Ascending aorta (tissue), 2 donors: ENCODE data around the gene UNC5A. TPM values are rescaled to one million over a fixed set of nuclear protein-coding genes. Genes with fewer than 3 reads are reported as not detected.

Experiments
- DNase-seq, 2 donors: peaks; one replicate each; pipeline ENCODE4 v3.0.0-alpha.2; 2019; ENCODE audit warnings: low spot score in 2 of 2
- H3K27ac ChIP-seq, 2 donors: fragments of 200-600 bp; sonication (generic); one replicate each; pipeline ENCODE4 v1.5.1; 2016 to 2017; ENCODE audit warnings: mild to moderate bottlenecking in 1 of 2
- H3K27me3 ChIP-seq: fragments of 200-600 bp; sonication (generic); one replicate; pipeline ENCODE4 v1.5.1; 2017
- H3K36me3 ChIP-seq, 2 donors: fragments of 200-600 bp; sonication (generic); one replicate each; pipeline ENCODE4 v1.5.1; 2016
- H3K4me1 ChIP-seq, 2 donors: fragments of 200-600 bp; sonication (generic); one replicate each; pipeline ENCODE4 v1.5.1; 2016 to 2017; ENCODE audit warnings: mild to moderate bottlenecking in 1 of 2
- H3K4me3 ChIP-seq, 2 donors: fragments of 200-600 bp; sonication (generic); one replicate each; pipeline ENCODE4 v1.5.1; 2016 to 2017; ENCODE audit warnings: mild to moderate bottlenecking in 1 of 2
- H3K9me3 ChIP-seq, 2 donors: fragments of 200-600 bp; sonication (generic); one replicate each; pipeline ENCODE4 v1.5.1; 2016
- intact Hi-C: fragments of 100-400 bp; cut with DNase I; formaldehyde crosslinking; loops from one replicate; pipeline ENCODE4 v1.15.1; 2023
- total RNA-seq: library from RNA; depleted of rRNA; stranded (reverse); fragments of >200 nt; gene quantifications from one replicate; pipeline ENCODE4 v1.1.0, GENCODE V29; 2016
- TF ChIP-seq, protein P1 (sequence below), 3 experiments: fragments of 200-600 bp in 2 of 3; fragments of 450-650 bp in 1 of 3; sonication (generic) in 2 of 3; IDR thresholded peaks; one replicate each; pipeline ENCODE4 v1.5.1; 2016 to 2019; ENCODE audit warnings: antibody characterized with exemption in 3 of 3, mild to moderate bottlenecking in 1 of 3, moderate library complexity in 1 of 3

The UNC5A gene
- total RNA-seq, 1 donor from 2014 or later, result not detected

DNA sequence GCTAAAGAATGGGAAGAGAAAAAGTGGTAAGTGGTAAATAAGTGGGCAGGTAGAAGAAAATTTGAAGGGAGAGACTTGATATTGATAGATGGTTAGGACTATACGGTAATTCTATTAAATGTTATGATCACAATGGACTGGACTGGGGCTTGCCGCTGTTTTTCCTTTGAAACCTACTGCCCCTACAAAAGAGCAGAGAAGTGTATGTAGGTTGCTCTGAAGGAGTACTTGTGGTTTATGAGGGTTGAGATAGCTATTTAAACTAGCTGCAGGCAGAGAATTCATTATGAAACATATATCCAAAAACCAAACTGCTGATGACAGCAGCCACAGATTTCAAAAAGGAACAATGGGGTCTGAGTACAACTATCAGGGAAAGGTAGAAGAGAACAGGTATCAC, 105.5 kb downstream of the UNC5A start:
- DNase-seq, result no peak
- Histone ChIP-seq H3K27ac (no peak overlapping the region), H3K4me1 (no peaks in the 10 kb centered on the region), H3K4me3 (no peak overlapping the region), H3K36me3 (peaks cover 0 to 3% of the 10 kb centered on the region in 2 donors), H3K27me3 (no peaks in the 10 kb centered on the region), H3K9me3 (no peaks in the 10 kb centered on the region)
- TF ChIP-seq, protein P1, sequence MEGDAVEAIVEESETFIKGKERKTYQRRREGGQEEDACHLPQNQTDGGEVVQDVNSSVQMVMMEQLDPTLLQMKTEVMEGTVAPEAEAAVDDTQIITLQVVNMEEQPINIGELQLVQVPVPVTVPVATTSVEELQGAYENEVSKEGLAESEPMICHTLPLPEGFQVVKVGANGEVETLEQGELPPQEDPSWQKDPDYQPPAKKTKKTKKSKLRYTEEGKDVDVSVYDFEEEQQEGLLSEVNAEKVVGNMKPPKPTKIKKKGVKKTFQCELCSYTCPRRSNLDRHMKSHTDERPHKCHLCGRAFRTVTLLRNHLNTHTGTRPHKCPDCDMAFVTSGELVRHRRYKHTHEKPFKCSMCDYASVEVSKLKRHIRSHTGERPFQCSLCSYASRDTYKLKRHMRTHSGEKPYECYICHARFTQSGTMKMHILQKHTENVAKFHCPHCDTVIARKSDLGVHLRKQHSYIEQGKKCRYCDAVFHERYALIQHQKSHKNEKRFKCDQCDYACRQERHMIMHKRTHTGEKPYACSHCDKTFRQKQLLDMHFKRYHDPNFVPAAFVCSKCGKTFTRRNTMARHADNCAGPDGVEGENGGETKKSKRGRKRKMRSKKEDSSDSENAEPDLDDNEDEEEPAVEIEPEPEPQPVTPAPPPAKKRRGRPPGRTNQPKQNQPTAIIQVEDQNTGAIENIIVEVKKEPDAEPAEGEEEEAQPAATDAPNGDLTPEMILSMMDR (IDR thresholded peaks at IDR 0.05), result no peak
- intact Hi-C loops, result no loop called here

DNA sequence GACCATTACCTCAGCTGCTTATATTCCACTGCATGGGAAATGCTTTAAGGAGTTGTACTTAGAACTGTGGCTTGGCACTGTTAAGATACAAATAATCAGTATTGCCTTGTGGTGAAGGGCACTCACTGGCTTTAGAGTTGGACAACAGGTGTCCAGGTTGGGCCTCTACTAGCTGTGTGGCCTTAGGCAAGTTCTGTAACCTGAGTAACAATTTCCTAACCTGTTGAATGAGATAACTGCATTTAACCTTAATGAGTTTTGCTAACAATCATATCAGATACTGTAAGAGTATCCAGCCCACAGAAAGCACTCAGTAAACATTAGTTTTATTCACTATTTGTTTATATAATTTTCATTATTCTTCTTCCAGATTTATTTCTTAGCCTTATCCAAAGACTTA, 106.0 kb downstream of the UNC5A start:
- no peak for DNase-seq
- TF ChIP-seq, protein P1 (IDR thresholded peaks at IDR 0.05), result no peak
- Histone ChIP-seq H3K4me1 (no peaks in the 10 kb centered on the region), H3K27ac (no peak overlapping the region), H3K9me3 (no peaks in the 10 kb centered on the region), H3K36me3 (peaks cover 0 to under 1% of the 10 kb centered on the region in 2 donors), H3K4me3 (no peak overlapping the region), H3K27me3 (no peaks in the 10 kb centered on the region)
- intact Hi-C loops, result no loop called here

DNA sequence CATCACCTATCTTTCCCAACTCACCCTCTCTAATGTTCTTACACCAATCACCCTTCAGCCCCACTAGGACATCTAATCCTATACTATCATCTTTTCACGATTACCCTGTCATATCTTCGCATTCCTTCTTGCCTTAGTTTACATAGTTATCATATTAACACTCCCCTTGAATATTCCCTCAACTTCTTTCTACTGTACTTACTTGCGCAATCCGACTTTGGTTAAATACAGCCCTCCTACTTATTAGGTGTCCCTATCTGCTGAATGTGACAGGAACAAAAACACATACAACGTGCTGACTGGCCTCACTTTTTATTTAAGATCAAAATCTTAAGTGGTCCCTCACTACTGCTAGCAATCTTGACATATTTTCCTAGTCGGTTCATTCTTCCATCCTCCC, 108.3 kb downstream of the UNC5A start:
- H3K4me3 ChIP-seq, result no peak overlapping the region
- intact Hi-C loops, result no loop called here
- H3K9me3 ChIP-seq, result no peaks in the 10 kb centered on the region
- H3K27me3 ChIP-seq, result no peaks in the 10 kb centered on the region
- TF ChIP-seq, protein P1 (IDR thresholded peaks at IDR 0.05), result no peak
- H3K36me3 ChIP-seq, result no peaks in the 10 kb centered on the region
- no peaks in the 10 kb centered on the region for H3K4me1 ChIP-seq
- DNase-seq, result no peak
- H3K27ac ChIP-seq, result no peak overlapping the region

DNA sequence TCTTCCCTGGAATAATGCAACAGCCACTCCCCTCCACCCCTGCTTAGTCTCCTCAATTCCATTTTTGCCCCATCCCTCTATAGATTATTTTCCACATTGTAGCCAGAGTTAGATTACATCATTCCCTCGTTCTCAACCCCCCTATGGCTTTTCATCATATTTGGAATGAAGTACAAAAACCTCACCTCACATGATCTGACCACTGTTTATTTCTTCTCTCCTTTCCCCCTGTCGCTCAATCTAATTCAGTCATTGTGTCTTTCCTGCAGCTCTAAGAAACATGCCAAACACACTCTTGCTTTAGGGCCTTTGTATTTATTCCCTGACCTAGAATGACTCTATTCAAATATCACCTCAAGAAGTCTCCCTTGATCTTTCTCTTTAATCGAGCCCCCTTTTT, 111.4 kb downstream of the UNC5A start:
- Histone ChIP-seq H3K27me3 (no peaks in the 10 kb centered on the region), H3K9me3 (no peaks in the 10 kb centered on the region), H3K4me3 (no peak overlapping the region), H3K27ac (no peak overlapping the region), H3K36me3 (no peaks in the 10 kb centered on the region), H3K4me1 (no peaks in the 10 kb centered on the region)
- intact Hi-C loops, result no loop called here
- TF ChIP-seq, protein P1 (IDR thresholded peaks at IDR 0.05), result no peak
- no peak for DNase-seq

DNA sequence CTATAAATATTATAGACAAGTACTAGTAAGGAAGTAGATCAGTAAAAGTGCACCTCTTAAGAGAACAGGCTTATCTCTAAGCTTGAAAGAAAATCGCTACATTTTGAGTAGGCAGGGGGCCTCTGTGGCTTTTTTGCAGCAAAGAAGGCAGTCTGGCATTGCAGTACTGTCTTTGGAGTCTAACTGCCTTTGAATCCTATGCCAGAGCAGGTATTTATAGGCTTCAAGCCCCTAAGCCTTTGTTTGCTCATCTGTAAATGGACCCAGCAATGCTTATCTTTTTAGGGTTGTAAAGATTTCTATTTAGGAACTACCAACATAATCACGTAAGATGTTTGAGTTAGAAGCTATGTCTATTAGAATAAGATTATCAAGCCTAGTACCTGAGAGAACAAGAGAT, 112.5 kb downstream of the UNC5A start:
- TF ChIP-seq, protein P1 (IDR thresholded peaks at IDR 0.05), result no peak
- no peak overlapping the region for H3K27ac ChIP-seq
- DNase-seq, result no peak
- no peak overlapping the region for H3K4me3 ChIP-seq
- peaks cover 0 to under 1% of the 10 kb centered on the region in 2 donors for H3K36me3 ChIP-seq
- H3K9me3 ChIP-seq, result no peaks in the 10 kb centered on the region
- H3K4me1 ChIP-seq, result no peaks in the 10 kb centered on the region
- H3K27me3 ChIP-seq, result no peaks in the 10 kb centered on the region
- intact Hi-C loops, result no loop called here

DNA sequence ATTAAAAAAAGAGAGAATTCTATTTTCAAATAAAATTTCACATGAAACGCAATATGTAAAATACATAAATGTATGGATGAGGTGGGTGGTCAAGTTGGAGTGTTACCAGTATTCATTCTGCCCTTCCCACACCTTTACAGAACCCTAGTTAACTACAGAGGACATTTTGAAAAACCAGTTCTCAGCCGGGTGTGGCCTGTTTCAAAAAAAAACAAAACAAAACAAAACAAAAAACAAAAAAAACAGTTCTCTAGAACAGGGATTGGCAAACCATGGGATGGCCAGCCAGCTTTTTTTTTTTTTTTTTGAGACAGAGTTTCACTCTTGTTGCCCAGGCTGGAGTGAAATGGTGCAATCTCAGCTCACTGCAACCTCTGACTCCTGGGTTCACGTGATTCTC, 117.2 kb downstream of the UNC5A start:
- no peak overlapping the region for H3K27ac ChIP-seq
- H3K27me3 ChIP-seq, result no peaks in the 10 kb centered on the region
- H3K36me3 ChIP-seq, result peaks cover 11 to 32% of the 10 kb centered on the region in 2 donors
- no peak overlapping the region for H3K4me3 ChIP-seq
- intact Hi-C loops, result no loop called here
- no peaks in the 10 kb centered on the region for H3K4me1 ChIP-seq
- DNase-seq, result no peak
- H3K9me3 ChIP-seq, result no peaks in the 10 kb centered on the region
- TF ChIP-seq, protein P1 (IDR thresholded peaks at IDR 0.05), result no peak
